Activated CD4-positive, alpha-beta T cell treated with anti-CD3 and anti-CD28 coated beads for 48 hours (primary cell): ENCODE data around the gene DEFB132.

Experiments
- DNase-seq: peaks from one replicate; pipeline ENCODE4 v3.0.0-alpha.2; 2020

Gene DEFB132

DNA sequence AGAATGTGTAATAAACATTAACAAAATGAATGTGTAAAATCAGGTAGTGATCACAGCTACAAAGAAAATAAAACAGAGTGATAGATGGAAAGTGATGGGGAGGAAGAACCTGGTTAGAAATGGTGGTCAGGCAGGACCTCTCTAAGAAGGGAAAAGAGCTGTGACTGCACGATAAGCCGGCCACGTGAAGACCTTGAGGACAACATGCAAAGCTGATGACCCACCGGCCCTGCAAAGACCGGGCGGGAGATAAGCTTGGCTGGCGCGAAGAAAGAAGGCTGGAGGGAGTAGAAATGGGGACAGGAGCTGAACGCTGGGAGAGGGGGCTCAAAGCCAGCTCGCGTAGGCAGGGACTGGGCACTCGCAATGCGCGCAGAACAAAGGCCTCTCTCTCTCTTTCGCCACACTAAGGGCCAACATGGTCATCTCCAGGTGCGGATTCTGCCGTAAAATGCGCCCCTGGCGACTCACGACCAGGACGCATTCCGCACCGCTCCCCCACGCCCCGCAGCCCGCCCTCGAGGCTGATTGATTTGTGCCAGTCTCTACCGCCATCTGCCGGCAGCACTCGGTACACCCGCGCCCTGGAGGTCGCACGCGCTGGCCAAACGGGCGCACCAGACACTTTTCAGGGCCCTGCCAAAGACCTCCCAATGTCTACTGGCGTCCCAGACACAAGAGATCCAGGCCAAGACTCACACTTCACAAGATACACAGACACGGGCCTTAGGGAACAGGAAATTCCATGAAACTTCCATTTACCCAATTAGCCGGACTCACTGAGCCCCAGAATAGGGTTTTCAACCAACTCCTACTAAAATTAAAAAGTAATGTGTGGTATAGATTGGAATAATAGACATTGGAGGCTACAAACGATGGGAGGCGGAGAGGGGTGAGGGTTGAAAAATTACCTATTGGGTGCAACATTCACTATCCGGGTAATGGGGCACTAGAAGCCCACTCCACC lies 9.4 kb downstream of the DEFB132 start:
- DNase-seq: peak; percentile 95

DNA sequence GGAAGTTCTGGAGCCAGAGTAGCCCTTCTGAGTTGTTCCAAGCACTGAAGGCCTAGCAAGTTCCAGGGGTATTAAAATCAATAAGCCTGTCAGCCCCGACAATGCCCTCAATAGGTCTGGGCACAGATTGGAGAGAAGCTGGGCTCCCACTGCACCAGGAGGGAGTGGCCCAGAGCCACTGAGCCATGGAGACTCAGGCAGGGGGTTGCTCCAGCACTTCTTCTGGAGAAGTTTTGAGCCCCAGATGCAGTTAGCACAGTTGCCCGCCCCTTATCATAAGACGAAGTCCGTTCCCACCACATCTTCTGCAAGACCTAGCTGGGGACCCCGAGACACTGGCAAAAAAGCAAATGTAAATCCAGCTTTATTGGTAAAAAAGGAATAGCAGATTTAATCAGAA lies 13.0 kb downstream of the DEFB132 start:
- no peak for DNase-seq

DNA sequence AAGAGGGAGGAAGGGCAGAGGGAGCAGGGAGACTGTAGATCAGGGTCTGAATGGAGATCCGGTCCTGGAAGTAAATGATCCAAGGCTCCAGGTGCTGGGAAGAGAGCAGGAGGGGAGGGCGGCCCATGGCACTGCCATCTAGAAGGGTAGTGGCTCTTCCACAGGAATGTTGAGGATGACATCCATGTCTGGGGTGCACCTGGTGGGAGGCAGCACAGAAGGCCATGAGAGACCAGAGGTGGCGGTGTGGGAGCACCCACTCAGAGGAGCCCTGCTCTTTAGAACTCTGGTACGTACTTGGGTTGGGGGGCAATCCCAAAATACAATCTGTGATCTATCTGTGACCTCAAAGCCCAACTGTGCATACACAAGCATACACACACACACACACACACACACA lies 13.5 kb downstream of the DEFB132 start:
- DNase-seq: no peak

GRCh38 chr20:271528-271927 lies 14.0 kb downstream of the DEFB132 start:
- no peak for DNase-seq

GRCh38 chr20:272718-273117 lies 15.2 kb downstream of the DEFB132 start:
- DNase-seq: no peak

- no peak for DNase-seq
Observed at GRCh38 chr20:273884-274283, 16.4 kb downstream of the DEFB132 start.

- DNase-seq: no peak
Observed at GRCh38 chr20:275791-276190, 18.3 kb downstream of the DEFB132 start.

DNA sequence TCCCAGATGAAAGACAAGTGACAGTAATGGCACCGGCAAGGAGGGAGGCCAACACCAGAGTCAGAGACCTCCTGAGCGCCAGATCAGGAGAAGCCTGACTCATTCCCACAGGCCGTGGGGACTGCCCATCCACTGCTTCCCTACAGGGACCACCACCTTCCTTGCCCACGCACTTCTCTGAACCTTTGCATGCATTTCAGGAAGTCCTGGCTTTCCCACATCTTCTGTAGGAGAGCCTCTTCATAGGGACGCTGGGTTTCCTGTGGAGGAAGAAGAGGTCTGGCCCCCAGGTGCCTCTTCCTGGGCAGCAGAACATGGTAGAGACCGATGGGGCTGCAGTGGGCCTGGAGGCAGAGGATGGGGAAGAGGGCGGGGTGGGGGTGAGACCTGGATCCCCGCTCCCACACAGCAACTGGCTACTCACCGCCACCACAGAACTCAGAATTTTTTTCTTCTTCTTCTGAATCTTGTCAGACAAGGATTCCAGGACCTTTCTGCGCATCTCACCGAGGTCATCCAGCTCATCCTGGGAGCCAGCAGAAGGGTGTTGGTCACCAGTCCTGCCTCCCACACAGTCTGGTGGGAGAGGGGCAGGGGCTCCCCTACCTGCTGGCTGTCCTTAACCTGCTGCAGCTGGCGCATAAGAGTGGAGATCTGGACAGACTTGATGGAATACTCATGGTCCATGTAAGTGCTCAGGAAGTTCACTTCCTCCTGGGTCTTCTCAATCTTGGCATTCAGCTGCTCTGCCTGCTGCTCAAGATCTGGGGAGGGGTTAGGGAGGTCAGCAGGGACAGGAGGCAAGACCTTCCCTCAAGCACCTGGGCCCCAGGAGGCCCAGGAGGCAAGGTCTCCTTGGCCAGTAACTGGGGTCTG lies 19.3 kb downstream of the DEFB132 start:
- DNase-seq: no peak

DNA sequence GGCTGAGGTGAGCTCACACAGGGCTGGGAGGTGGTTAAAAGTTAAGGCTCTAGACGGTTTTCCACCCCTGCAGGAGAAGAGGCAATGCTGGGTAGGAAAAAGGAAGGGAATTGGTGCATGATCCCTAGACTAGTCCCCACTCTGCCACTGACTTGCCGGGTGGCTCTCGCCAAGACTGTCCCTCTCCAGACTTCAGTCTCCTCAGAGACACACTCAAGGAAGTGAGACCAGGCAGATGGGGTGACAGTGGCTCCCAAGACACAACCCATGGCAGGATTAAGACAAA lies 19.9 kb downstream of the DEFB132 start:
- no peak for DNase-seq

- no peak for DNase-seq
Observed at GRCh38 chr20:278181-278580, 20.7 kb downstream of the DEFB132 start.

DNA sequence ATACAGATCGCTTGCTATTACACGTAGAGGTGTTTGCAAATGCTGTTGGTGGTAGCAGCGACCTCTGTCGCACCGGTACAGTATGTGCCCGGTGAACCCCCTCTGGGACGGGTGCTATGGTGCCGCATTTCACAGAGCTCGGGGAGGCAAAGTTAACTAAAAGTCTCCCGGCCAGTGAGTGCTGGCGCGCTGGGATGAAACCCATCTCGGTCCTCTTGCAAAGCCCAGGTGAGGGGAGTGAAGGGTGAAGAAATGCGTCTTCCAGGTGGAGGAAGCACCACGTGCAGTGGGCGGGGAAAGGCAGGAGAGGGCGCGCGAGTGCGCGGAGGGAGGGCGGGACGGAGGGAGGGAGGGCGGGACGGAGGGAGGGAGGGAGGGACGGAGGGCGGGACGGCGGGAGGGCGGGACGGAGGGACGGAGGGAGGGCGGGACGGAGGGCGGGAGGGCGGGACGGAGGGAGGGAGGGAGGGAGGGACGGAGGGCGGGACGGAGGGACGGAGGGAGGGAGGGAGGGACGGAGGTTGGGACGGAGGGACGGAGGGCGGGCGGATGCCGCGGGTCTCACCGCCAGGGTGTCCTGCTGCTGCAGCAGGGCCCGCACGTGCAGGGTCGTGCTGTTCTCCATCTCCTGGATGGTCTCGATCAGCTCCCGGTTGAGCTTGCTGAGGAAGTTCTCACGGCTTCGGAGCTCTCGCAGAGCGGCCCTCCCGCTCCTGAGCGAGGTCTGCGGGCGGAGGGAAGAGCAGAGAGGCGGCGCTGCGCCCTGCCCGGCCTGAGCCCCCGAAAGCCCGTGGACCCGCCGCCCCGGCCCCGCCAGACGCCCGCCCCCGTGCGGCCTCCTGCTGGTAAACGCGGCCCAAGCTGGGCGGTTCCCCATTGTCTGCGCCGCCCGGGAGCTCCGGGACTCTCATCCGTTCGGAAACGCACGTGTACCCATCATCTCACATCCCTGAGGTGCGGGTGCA lies 21.4 kb downstream of the DEFB132 start:
- no peak for DNase-seq

DNA sequence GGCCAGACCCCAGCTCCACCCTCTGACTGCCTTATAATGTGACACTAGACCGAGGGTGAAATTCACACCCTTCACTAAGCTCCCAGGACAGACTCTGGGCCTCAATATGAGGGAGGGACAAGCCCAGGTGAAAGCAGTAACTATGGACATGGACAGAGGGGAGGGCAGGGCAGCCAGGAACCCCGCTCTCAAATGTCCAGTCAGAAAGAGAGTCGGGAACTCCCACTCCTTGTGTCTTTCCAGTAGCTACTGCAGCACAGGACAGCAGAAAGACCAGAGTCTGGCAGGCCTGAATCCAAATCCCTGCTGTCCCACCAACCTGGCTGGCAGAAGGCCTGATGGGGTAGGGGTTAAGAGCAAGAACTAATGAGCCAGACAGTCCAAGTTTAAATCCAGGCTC lies 26.6 kb downstream of the DEFB132 start:
- DNase-seq: no peak

DNA sequence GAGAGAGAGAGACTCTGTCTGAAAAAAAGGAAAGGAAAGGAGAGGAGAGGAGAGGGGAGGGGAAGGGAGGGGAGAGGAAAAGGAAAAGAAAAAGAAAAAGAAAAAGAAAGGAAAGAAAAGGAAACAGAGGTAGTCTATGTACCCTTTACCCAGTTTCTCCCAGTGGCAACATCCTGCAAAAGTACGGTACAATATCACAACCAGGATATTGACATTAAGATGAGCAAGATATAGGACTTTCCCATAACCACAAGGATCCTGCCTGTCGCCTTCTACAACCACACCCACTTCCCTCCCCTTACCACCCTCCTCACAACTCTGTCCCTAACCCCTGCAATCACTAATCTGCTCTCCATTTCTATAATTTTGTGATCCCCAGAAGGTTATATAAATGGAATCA lies 29.0 kb downstream of the DEFB132 start:
- no peak for DNase-seq

DNA sequence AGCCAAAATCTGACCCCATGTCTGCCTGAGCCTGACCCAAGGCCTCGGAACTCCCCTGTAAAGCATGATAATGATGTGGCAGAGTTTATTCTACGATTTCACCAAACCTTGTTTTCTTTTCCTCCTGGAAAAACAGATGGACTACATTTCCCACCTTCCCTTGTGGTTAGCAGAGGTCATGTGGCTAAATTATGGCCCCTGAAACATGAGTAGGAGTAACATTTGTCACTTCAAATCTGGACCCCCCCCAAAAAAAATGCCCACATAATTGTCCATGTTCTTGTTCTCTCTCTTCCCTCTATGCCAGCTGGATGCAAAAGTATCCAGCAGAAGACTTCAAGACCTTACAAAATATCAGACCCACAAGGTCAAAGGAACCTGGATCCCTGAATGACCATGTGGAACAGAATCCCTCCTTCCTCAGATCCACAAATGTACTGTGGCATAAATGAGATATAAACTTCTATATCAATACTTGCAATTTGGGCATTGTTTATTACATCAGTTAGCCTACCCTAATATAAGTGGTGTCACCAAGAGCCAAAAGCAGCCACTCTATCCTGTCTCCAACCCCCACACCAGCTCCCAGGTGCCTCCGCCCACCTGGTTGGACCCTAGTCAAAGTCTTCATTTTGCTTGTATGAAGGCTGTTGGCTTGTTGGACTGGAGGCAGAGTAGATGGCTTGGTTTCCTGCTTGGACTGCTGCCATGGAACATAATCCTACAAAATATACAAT lies 31.6 kb downstream of the DEFB132 start:
- no peak for DNase-seq

DNA sequence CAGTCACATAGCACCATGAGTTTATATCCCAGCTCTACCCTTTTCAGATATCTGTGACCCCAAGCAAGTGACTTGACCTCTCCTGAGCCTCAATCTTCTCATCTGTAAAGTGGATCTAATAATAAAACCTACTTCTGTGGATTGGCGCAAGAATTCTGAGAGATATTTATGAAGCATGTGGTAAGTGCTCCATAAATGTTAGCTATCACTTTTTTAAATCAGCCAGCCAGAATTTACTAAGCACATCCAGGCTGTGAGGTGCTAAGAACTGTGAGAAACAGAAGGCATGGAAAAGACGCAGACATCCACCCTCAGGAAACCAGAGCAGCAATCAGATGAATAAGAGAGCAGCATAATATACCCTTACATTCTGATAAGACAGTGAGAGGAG lies 32.2 kb downstream of the DEFB132 start:
- no peak for DNase-seq

DNA sequence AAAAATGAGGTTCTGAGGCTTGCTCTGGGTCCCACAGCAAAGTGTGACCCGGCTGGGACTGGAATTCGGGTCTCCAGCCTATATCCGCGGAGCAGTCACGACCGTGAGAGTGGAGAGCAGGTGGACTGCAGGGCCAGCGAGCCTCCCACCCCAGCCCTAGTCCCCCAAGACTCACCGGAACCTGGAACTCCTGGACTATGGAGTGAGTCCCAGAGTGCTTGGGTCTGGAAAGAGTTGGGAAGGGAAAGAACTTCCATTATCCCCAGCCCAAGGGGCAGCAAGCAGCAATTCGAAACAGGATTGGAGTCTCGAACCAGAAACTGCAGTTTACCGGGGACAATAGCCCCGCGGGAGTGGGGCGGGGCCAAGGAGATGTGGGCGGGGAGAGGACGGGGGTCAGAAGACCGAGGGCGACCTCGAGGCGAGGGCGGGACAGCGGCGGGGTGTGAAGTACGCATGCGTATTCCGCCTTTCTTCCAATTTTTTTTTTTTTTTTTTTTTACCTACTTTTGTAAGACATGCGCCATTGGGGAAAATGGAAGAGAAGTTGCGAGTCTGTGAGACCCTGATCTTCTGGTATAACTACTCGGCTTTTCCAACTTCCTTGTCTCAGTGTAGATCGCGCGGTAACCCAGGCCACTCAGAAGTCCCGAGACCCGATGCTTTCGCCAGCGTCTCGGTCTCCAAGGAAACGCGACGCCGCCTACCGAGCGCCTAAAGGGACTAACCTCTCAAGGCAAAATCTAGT lies 32.7 kb downstream of the DEFB132 start, which contains the start of gene C20orf96:
Gene C20orf96, minus strand, starts transcription at position 667 of the 748 bp plus-strand sequence. Its CDS starts 140 bp downstream, at position 527.
- peak; percentile 93 for DNase-seq

- no peak for DNase-seq
Observed at GRCh38 chr20:294602-295001, 37.1 kb downstream of the DEFB132 start.

- no peak for DNase-seq
Observed at GRCh38 chr20:295804-296203, 38.3 kb downstream of the DEFB132 start.

DNA sequence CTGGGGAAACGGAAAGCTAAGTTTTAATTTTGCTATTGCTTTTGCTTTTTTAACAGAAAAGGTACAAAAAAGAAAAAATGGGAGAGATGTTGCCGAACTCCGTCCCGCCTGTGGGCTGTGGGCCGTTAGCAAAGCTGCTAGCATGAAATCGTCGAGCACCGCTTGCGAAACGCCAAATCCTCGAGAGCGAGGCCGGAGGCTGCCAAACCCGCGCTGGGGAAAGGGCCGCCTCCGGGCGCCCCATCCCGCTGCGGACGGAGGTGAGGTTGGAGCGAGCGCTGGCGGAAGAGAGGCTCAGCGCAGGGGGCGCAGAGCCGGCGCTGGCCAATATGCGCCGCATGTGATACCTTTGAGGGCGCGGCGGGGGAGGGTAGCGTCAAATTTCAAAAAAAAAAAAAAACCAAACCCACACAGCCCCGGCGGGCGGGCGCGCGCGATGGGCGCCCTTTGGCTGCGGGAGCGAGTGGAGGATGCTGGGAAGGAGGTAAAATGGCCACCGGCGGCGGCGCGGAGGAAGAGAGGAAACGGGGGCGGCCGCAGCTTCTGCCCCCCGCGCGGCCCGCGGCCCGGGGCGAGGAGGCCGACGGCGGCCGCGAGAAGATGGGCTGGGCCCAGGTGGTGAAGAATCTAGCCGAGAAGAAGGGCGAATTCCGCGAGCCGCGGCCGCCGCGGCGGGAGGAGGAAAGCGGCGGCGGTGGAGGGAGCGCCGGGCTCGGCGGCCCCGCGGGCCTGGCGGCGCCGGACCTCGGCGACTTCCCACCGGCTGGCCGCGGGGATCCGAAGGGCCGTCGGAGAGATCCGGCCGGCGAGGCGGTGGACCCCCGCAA lies 39.8 kb downstream of the DEFB132 start, which contains the start of gene ZCCHC3:
Gene ZCCHC3, plus strand, starts transcription at position 473 of the 827 bp plus-strand sequence. Its CDS starts 17 bp downstream, at position 490.
- peak; percentile 89 for DNase-seq
